Measurements from ENCODE around the gene MUC20. TPM values are rescaled to one million over a fixed set of nuclear protein-coding genes. Genes with fewer than 3 reads are reported as not detected.

The MUC20 gene
- total and polyA plus RNA-seq, 8 donors, result 5.2 to 35.9 (median 10.8) TPM

DNA sequence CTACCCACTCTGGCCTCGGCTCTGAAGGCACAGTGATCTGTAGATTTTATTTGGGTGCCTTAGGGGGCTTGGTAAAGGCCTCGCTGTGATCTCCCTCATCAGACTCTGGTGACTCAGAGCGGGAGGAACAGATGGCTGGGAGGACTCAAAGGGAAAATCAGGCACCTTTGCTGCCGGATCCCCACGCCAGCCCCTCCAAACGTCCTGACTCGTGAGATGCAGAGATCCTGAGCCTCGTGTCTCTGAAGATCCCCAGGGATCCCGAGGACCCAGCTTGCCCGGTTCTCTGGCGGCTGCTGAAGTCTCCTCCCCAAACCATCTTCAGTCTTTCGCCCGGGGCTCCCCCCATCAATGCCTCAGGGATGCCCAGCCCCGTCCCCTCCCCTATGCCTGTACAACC, 32.8 kb downstream of the MUC20 start:
- Histone ChIP-seq H3K4me3 (no peak overlapping the region), H3K27me3 (peaks cover 0 to 5% (median 0%) of the 10 kb centered on the region in 4 donors), H3K36me3 (no peaks in the 10 kb centered on the region), H3K4me1 (no peaks in the 10 kb centered on the region), H3K9me3 (no peaks in the 10 kb centered on the region), H3K27ac (no peak overlapping the region)
- DNase-seq (no peak), ATAC-seq (no peak), FAIRE-seq (no peak)
- TF ChIP-seq, protein P1, sequence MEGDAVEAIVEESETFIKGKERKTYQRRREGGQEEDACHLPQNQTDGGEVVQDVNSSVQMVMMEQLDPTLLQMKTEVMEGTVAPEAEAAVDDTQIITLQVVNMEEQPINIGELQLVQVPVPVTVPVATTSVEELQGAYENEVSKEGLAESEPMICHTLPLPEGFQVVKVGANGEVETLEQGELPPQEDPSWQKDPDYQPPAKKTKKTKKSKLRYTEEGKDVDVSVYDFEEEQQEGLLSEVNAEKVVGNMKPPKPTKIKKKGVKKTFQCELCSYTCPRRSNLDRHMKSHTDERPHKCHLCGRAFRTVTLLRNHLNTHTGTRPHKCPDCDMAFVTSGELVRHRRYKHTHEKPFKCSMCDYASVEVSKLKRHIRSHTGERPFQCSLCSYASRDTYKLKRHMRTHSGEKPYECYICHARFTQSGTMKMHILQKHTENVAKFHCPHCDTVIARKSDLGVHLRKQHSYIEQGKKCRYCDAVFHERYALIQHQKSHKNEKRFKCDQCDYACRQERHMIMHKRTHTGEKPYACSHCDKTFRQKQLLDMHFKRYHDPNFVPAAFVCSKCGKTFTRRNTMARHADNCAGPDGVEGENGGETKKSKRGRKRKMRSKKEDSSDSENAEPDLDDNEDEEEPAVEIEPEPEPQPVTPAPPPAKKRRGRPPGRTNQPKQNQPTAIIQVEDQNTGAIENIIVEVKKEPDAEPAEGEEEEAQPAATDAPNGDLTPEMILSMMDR (IDR thresholded peaks at IDR 0.05), result no peak
- intact Hi-C loops (cut with DNase I), result no loop called here
- WGBS, 2 donors, result 75 to 80% methylated on average over 13 to 14 of the region's 14 CpGs

DNA sequence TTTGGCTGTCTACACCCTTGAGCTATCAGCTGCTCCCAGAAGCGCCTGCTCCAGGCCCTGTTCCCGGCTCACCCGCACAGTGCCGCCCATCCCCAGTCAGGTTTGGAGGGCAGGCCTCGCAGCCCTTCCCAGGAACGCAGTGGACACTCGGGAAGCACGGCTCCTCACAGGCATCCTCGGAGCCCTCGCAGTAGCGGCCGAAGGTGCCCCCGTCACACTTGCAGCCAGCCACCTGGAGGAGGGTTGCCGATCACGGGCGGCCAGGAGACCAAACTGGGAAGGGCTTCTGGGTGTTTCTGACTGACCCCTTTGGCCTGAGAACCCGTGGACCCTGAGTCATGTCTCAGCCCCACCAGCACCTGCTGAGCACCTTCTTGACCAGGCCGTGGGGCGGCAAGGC, 33.4 kb downstream of the MUC20 start:
- Histone ChIP-seq H3K9me3 (no peaks in the 10 kb centered on the region), H3K27me3 (peaks cover 0 to 5% (median 0%) of the 10 kb centered on the region in 4 donors), H3K4me3 (no peak overlapping the region), H3K36me3 (no peaks in the 10 kb centered on the region), H3K27ac (no peak overlapping the region), H3K4me1 (no peaks in the 10 kb centered on the region)
- intact Hi-C loops (cut with DNase I), result no loop called here
- TF ChIP-seq, protein P1 (IDR thresholded peaks at IDR 0.05), result no peak
- ATAC-seq (no peak), FAIRE-seq (no peak), DNase-seq (no peak)
- WGBS, 2 donors, result 87% methylated on average over 19 of the region's 19 CpGs

- no peak for ATAC-seq
- no peaks in the 10 kb centered on the region for H3K9me3 ChIP-seq
- WGBS, 2 donors, result 76 to 87% methylated on average over 7 of the region's 7 CpGs
- no peak for DNase-seq
- H3K36me3 ChIP-seq, result no peaks in the 10 kb centered on the region
- no peak overlapping the region for H3K27ac ChIP-seq
- FAIRE-seq, result no peak
- H3K4me3 ChIP-seq, result no peak overlapping the region
- TF ChIP-seq, protein P1 (IDR thresholded peaks at IDR 0.05), result no peak
- H3K4me1 ChIP-seq, result no peaks in the 10 kb centered on the region
- intact Hi-C loops (cut with DNase I), result no loop called here
- peaks cover 0 to 5% (median 0%) of the 10 kb centered on the region in 4 donors for H3K27me3 ChIP-seq
These were observed 34.1 kb downstream of the MUC20 start for GRCh38 chr3:195754906-195755305.

DNA sequence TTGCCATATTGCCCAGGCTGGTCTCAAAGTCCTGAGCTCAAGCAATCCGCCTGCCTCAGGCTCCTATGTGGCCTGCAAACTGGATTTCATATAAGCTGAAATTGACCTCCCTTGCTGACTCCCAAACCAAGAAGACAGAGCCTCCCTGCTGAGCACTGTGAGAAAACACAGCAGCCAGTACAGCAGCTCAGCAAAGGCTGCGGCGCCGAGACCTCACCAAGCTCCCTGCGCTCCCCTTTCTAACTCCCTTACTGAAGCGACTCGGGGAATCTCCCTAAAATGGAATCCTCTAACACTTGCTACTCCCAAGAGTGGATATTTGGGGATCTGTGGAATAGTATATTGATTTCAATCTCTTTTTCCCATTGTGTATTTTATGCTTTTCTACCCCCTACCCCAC, 34.6 kb downstream of the MUC20 start:
- Histone ChIP-seq H3K27ac (no peak overlapping the region), H3K4me1 (no peaks in the 10 kb centered on the region), H3K9me3 (no peaks in the 10 kb centered on the region), H3K27me3 (peaks cover 0 to 5% (median 0%) of the 10 kb centered on the region in 4 donors), H3K4me3 (no peak overlapping the region), H3K36me3 (no peaks in the 10 kb centered on the region)
- DNase-seq (no peak), ATAC-seq (no peak), FAIRE-seq (no peak)
- WGBS, 2 donors, result 93 to 96% methylated on average over 7 of the region's 7 CpGs
- intact Hi-C loops (cut with DNase I), result no loop called here
- TF ChIP-seq, protein P1 (IDR thresholded peaks at IDR 0.05), result no peak

DNA sequence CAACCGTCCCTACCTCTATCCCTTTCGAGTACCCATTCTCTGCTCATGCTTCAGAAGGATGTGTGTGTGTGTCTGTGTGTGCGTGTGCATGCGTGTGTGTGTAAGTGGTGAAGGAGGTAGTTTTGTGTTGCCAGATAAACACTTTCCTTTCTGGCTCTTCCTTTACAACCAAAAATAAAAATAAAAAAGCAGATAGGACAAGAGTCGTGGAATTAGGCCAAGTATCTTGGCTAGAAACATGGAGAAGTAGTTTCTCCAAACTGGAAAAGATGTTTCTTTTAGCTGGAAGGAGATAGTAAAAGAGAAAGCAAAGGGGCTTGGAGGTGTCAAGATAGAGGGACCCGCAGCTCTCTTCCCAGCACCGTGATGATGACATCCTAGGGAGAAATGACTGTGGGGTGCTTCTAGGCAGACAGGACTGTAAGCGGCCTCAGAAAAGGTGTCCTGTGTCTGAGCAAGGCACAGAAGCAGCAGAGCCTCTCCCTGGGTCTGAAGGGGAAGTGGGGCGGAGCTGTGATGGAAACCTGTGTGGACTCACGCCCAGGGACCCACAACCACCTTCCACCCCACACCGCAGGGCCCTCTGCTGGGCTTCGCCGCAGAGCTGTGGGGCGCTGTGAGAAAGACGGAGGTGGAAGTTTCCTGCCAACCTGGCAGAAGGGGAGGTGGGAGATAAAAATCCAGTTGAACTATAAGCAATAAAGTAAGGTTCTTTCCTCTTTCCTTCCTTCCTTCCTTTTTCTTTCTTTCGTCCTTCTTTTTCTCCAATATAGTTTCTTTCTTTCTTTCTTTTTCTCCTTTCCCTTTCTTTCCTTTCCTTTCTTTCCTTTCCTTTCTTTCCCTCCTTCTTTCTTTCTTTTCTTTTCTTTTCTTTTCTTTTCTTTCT, 35.3 kb downstream of the MUC20 start:
- intact Hi-C loops (cut with DNase I), result no loop called here
- no peaks in the 10 kb centered on the region for H3K4me1 ChIP-seq
- H3K4me3 ChIP-seq, result no peak overlapping the region
- DNase-seq (no peak), FAIRE-seq (no peak), ATAC-seq (no peak)
- no peak overlapping the region for H3K27ac ChIP-seq
- WGBS, 2 donors, result 67 to 70% methylated on average over 16 of the region's 16 CpGs
- no peaks in the 10 kb centered on the region for H3K9me3 ChIP-seq
- TF ChIP-seq, protein P1 (IDR thresholded peaks at IDR 0.05), result no peak
- H3K36me3 ChIP-seq, result no peaks in the 10 kb centered on the region
- peaks cover 0 to 5% (median 0%) of the 10 kb centered on the region in 4 donors for H3K27me3 ChIP-seq

Data from pancreas (tissue), 10 donors.